Testis (tissue), 3 donors: Measurements from ENCODE around the gene GPRASP2. TPM values are rescaled to one million over a fixed set of nuclear protein-coding genes. Genes with fewer than 3 reads are reported as not detected.

ENCODE experiments used
- DNase-seq: peaks from one replicate; pipeline ENCODE4 v3.0.0-alpha.2; 2019
- H3K27ac ChIP-seq, 2 donors: fragments of 200-600 bp; sonication (generic); one replicate each; pipeline ENCODE4 v1.5.1; 2019
- H3K27me3 ChIP-seq: fragments of 200-600 bp; sonication (generic); one replicate; pipeline ENCODE4 v1.5.1; 2019
- H3K36me3 ChIP-seq: fragments of 200-600 bp; sonication (generic); one replicate; pipeline ENCODE4 v1.5.1; 2017; ENCODE audit warnings: low read depth; ENCODE audit errors: missing control alignments
- H3K4me1 ChIP-seq: fragments of 200-600 bp; sonication (generic); one replicate; pipeline ENCODE4 v1.5.1; 2019
- H3K4me3 ChIP-seq, 2 donors: fragments of 200-600 bp; sonication (generic); one replicate each; pipeline ENCODE4 v1.5.1; 2017 to 2019
- H3K9me3 ChIP-seq: fragments of 200-600 bp; sonication (generic); one replicate; pipeline ENCODE4 v1.5.1; 2017
- POLR2A ChIP-seq: fragments of 450-650 bp; IDR thresholded peaks from one replicate; pipeline ENCODE4 v1.6.1; 2017; ENCODE audit warnings: antibody characterized with exemption, mild to moderate bottlenecking, moderate library complexity
- WGBS, 2 donors: methylation state at CpG; one replicate each; pipeline ENCODE4 v1.1.5; 2018; 5-methylcytosine and 5-hydroxymethylcytosine counted together
- intact Hi-C: fragments of 100-400 bp; cut with DNase I; formaldehyde crosslinking; loops from one replicate; pipeline ENCODE4 v1.15.1; 2023; ENCODE audit warnings: low total_unique reads
- polyA plus RNA-seq: library from polyadenylated mRNA; stranded (reverse); fragments of 350-450 nt; fragmentation: Illumina TruSeq; extraction: RNeasy Lipid Tissue Mini Kit (QIAGEN cat#74804); gene quantifications from one replicate; pipeline ENCODE4 v1.2.3, GENCODE V29; 2014; ENCODE audit warnings: low read depth, low replicate concordance; ENCODE audit not compliant: insufficient read depth
- small RNA-seq, 2 donors: library from RNA; depleted of rRNA; stranded (forward); fragments of <200 nt; gene quantifications; one replicate each; pipeline ENCODE3, GENCODE V24; 2016
- total RNA-seq, 2 donors: library from RNA; depleted of rRNA; stranded (reverse); fragments of >200 nt; gene quantifications; one replicate each; pipeline ENCODE4 v1.2.3, GENCODE V29; 2016
- TF ChIP-seq, protein P1 (sequence below), 3 experiments: fragments of 450-650 bp in 2 of 3; fragments of 200-600 bp in 1 of 3; sonication (generic) in 1 of 3; IDR thresholded peaks; one replicate each; pipeline ENCODE4 v1.5.1; 2016 to 2019; ENCODE audit warnings: antibody characterized with exemption in 3 of 3, mild to moderate bottlenecking in 2 of 3, moderate library complexity in 1 of 3

The GPRASP2 gene
- total and polyA plus RNA-seq, 3 donors from 2014 or later: 8.4 to 12.8 (median 11.9) TPM

DNA sequence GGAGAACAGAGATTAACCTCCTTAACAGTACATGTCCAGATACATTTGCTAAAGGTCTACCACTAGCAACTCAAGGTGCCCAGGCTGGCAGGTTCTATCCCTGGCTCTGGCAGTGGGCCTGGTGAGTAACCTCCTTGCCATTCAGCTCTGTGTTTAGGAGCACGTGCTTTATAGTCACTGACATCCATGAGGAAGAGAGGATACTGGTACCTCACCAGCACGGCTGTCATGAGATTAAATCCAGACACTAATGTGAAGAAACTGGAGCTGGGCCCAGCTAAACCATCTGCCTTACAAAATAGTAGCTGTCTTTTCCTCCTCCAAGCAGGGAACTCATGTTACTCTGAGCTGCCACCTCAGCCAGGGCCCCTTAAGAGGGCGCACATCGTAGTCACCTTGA is 53.6 kb downstream of the GPRASP2 start:
- intact Hi-C loops: no loop called here
- DNase-seq: no peak
- TF ChIP-seq, protein P1, sequence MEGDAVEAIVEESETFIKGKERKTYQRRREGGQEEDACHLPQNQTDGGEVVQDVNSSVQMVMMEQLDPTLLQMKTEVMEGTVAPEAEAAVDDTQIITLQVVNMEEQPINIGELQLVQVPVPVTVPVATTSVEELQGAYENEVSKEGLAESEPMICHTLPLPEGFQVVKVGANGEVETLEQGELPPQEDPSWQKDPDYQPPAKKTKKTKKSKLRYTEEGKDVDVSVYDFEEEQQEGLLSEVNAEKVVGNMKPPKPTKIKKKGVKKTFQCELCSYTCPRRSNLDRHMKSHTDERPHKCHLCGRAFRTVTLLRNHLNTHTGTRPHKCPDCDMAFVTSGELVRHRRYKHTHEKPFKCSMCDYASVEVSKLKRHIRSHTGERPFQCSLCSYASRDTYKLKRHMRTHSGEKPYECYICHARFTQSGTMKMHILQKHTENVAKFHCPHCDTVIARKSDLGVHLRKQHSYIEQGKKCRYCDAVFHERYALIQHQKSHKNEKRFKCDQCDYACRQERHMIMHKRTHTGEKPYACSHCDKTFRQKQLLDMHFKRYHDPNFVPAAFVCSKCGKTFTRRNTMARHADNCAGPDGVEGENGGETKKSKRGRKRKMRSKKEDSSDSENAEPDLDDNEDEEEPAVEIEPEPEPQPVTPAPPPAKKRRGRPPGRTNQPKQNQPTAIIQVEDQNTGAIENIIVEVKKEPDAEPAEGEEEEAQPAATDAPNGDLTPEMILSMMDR (IDR thresholded peaks at IDR 0.05): no peak
- no peak for TF ChIP-seq POLR2A

DNA sequence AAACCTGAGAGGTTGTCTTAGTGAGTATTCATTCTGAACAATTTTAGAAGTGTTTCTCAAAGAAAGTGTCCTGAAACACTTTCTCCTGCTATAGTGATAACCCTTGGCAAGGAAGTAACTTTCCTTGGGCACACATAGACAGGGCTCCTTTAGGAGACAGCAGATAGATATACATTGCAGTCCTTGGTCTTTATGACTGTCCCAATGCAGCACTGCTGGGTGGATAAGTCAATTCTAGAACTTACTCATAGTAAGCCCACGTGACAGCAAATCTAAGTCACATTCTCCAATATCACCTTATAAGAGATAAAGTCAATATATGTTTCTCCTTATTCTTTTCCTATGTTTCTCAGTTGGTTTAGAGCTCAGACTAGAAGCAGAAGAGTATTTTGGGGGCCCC is 55.0 kb downstream of the GPRASP2 start:
- Histone ChIP-seq H3K9me3 (no peaks in the 10 kb centered on the region), H3K27ac (no peak overlapping the region), H3K27me3 (no peaks in the 10 kb centered on the region), H3K4me1 (no peaks in the 10 kb centered on the region), H3K36me3 (no peaks in the 10 kb centered on the region), H3K4me3 (no peak overlapping the region)
- TF ChIP-seq, protein P1 (IDR thresholded peaks at IDR 0.05): no peak
- TF ChIP-seq POLR2A: no peak
- WGBS, 2 donors: 44 to 95% methylated on average over 1 of the region's 1 CpG
- no peak for DNase-seq
- intact Hi-C loops: no loop called here

More for the DNA sequence above, 53.6 kb downstream of the GPRASP2 start:
- Histone ChIP-seq H3K9me3 (no peaks in the 10 kb centered on the region), H3K36me3 (no peaks in the 10 kb centered on the region), H3K27ac (no peak overlapping the region), H3K27me3 (no peaks in the 10 kb centered on the region), H3K4me3 (no peak overlapping the region), H3K4me1 (no peaks in the 10 kb centered on the region)
- 70 to 79% methylated on average over 3 to 4 of the region's 4 CpGs for WGBS, 2 donors

Small RNA genes within 50 kb of the gene (small RNA-seq; reads per million reads assigned to genes)
- gene RNU6-589P: 0 reads per million in 2 donors

Other genes with a start within 250 kb of the GPRASP2 start
- gene TCP11X2, start 240.6 kb upstream of the GPRASP2 start, total RNA-seq: 1 to 10 TPM; 3.6 to 7.2 TPM
- gene TCP11X2, start 240.6 kb upstream of the GPRASP2 start, polyA plus RNA-seq: 3.0 TPM
- gene TMSB15A, start 195.7 kb upstream of the GPRASP2 start, total RNA-seq: 1 to 10 TPM; 3.7 to 9.2 TPM
- gene TMSB15A, start 195.7 kb upstream of the GPRASP2 start, polyA plus RNA-seq: 6.8 TPM
- 10 to 100 TPM; 12.4 to 17.3 TPM for gene ARMCX5, start 112.9 kb upstream of the GPRASP2 start, total RNA-seq
- gene ARMCX5, start 112.9 kb upstream of the GPRASP2 start, polyA plus RNA-seq: 6.7 TPM
- gene GPRASP1, start 61.0 kb upstream of the GPRASP2 start, total RNA-seq: 10 to 100 TPM in 1 of 2 donors, 1 to 10 TPM in 1; 7.5 to 16.1 TPM
- gene GPRASP1, start 61.0 kb upstream of the GPRASP2 start, polyA plus RNA-seq: 9.7 TPM
- 1 to 10 TPM; 7.5 to 9.2 TPM for gene GPRASP3, start 8.3 kb downstream of the GPRASP2 start, total RNA-seq
- 4.9 TPM for gene GPRASP3, start 8.3 kb downstream of the GPRASP2 start, polyA plus RNA-seq
- 1 to 10 TPM; 3.8 to 4.3 TPM for gene RAB40AL, start 224.8 kb downstream of the GPRASP2 start, total RNA-seq
- not detected for gene RAB40AL, start 224.8 kb downstream of the GPRASP2 start, polyA plus RNA-seq